ENCODE measurements around the gene RASGRF1.

GRCh38 chr15:78991476-78991875 is 99.1 kb downstream of the RASGRF1 start:
- TF ChIP-seq ZNF274 (IDR thresholded peaks at IDR 0.05; ENCODE audit: low read depth, low read length), result no peak
- TF ChIP-seq YY1 (IDR thresholded peaks at IDR 0.05; ENCODE audit: insufficient read depth, insufficient read length), result no peak

All from NT2/D1 (cell line).